Stimulated activated CD8-positive, alpha-beta memory T cell treated with anti-CD3 and anti-CD28 coated beads, Interleukin-7, amount 100 ng/mL, for 48 hours (primary cell): ENCODE results near the gene IQUB.
"Not testable (repeated sequence)": the region's sequence is repeated elsewhere in the genome, so short reads cannot be mapped to it uniquely, and the experiment has no call there.

ENCODE experiments used
- DNase-seq, 2 donors: peaks; one replicate each; pipeline ENCODE4 v3.0.0-alpha.2; 2020; ENCODE audit warnings: low read depth in 1 of 2; ENCODE audit errors: extremely low read depth in 1 of 2

The IQUB gene

GRCh38 chr7:123534383-123535260 lies at the start of gene IQUB:
TSS of gene IQUB (minus strand) at chr7:123534595. CDS start at chr7:123512340, 22,255 bp downstream.
- DNase-seq = peak; percentile 83 to 93

- no peak for DNase-seq
These were observed 49.4 kb upstream of the IQUB start for GRCh38 chr7:123583821-123584220.

- DNase-seq = no peak
These were observed 46.7 kb upstream of the IQUB start for GRCh38 chr7:123581162-123581459.

- DNase-seq = no peak
These were observed 46.2 kb upstream of the IQUB start for GRCh38 chr7:123580406-123581161.

GRCh38 chr7:123579416-123579815 lies 45.0 kb upstream of the IQUB start:
- no peak for DNase-seq

GRCh38 chr7:123573896-123574467 lies 39.6 kb upstream of the IQUB start:
- no peak for DNase-seq

GRCh38 chr7:123573341-123573740 lies 38.9 kb upstream of the IQUB start:
- DNase-seq = no peak

- DNase-seq = no peak
These were observed 37.3 kb upstream of the IQUB start for GRCh38 chr7:123571684-123572083.

GRCh38 chr7:123571187-123571586 lies 36.8 kb upstream of the IQUB start:
- DNase-seq = no peak

GRCh38 chr7:123570390-123571182 lies 36.2 kb upstream of the IQUB start:
- no peak for DNase-seq

- DNase-seq = no peak
These were observed 35.1 kb upstream of the IQUB start for GRCh38 chr7:123569352-123570010.

GRCh38 chr7:123562121-123562520 lies 27.7 kb upstream of the IQUB start:
- no peak for DNase-seq

- DNase-seq = no peak
These were observed 24.0 kb upstream of the IQUB start for GRCh38 chr7:123558289-123558874.

GRCh38 chr7:123557398-123558288 lies 23.2 kb upstream of the IQUB start, which contains the start of gene NDUFA5:
TSS of gene NDUFA5 (minus strand) at chr7:123557818. CDS start at chr7:123557795, 23 bp downstream.
- DNase-seq = peak; percentile 81 to 96

GRCh38 chr7:123557016-123557397 lies 22.6 kb upstream of the IQUB start:
- DNase-seq = no peak

- DNase-seq = no peak
These were observed 21.1 kb upstream of the IQUB start for GRCh38 chr7:123555484-123555883.

- DNase-seq = no peak
These were observed 18.8 kb upstream of the IQUB start for GRCh38 chr7:123553159-123553558.

GRCh38 chr7:123552641-123553040 lies 18.2 kb upstream of the IQUB start:
- DNase-seq = no peak

- not testable (repeated sequence) for DNase-seq
These were observed 17.7 kb upstream of the IQUB start for GRCh38 chr7:123552134-123552533.
